ENCODE results near the gene ZFP3. TPM values are rescaled to one million over a fixed set of nuclear protein-coding genes. Genes with fewer than 3 reads are reported as not detected.

The ZFP3 gene
- total RNA-seq, 1 donor from 2014 or later: 0.38 TPM

GRCh38 chr17:5044630-5045029 lies 33.6 kb upstream of the ZFP3 start:
- H3K36me3 Mint-ChIP-seq (ENCODE audit: low read depth, unreplicated experiment): no peaks in the 10 kb centered on the region
- H3K27ac Mint-ChIP-seq (ENCODE audit: unreplicated experiment): no peak overlapping the region
- no peak overlapping the region for H3K4me3 Mint-ChIP-seq (ENCODE audit: unreplicated experiment)
- H3K27me3 Mint-ChIP-seq (ENCODE audit: unreplicated experiment): peaks cover 2% of the 10 kb centered on the region
- H3K4me1 Mint-ChIP-seq (ENCODE audit: unreplicated experiment): peaks cover 8% of the 10 kb centered on the region
- TF ChIP-seq, protein P1, sequence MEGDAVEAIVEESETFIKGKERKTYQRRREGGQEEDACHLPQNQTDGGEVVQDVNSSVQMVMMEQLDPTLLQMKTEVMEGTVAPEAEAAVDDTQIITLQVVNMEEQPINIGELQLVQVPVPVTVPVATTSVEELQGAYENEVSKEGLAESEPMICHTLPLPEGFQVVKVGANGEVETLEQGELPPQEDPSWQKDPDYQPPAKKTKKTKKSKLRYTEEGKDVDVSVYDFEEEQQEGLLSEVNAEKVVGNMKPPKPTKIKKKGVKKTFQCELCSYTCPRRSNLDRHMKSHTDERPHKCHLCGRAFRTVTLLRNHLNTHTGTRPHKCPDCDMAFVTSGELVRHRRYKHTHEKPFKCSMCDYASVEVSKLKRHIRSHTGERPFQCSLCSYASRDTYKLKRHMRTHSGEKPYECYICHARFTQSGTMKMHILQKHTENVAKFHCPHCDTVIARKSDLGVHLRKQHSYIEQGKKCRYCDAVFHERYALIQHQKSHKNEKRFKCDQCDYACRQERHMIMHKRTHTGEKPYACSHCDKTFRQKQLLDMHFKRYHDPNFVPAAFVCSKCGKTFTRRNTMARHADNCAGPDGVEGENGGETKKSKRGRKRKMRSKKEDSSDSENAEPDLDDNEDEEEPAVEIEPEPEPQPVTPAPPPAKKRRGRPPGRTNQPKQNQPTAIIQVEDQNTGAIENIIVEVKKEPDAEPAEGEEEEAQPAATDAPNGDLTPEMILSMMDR (IDR thresholded peaks at IDR 0.05; ENCODE audit: unreplicated experiment): no peak
- H3K9me3 Mint-ChIP-seq (ENCODE audit: unreplicated experiment): no peaks in the 10 kb centered on the region
- no peak for DNase-seq (ENCODE audit: low spot score)

DNA sequence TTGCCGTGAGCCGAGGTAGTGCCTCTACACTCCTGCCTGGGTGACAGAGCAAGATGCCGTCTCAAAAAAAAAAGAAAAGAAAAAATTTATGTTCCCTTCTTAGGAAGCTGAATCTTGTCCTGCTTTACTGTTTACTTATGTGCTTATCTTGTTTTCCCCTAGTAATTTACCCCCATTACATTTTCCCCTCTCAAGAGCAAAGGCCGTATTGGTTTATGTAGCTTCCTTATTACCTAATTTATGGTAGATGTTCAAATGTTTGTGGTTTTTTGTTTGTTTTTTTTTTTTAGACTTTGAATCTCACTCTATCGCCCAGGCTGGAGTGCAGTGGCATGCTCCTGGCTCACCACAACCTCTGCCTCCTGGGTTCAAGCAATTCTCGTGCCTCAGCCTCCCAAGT lies 32.8 kb upstream of the ZFP3 start:
- H3K9me3 Mint-ChIP-seq (ENCODE audit: unreplicated experiment): no peaks in the 10 kb centered on the region
- peaks cover 15% of the 10 kb centered on the region for H3K4me1 Mint-ChIP-seq (ENCODE audit: unreplicated experiment)
- H3K27ac Mint-ChIP-seq (ENCODE audit: unreplicated experiment): no peak overlapping the region
- no peak overlapping the region for H3K4me3 Mint-ChIP-seq (ENCODE audit: unreplicated experiment)
- peaks cover 2% of the 10 kb centered on the region for H3K27me3 Mint-ChIP-seq (ENCODE audit: unreplicated experiment)
- no peaks in the 10 kb centered on the region for H3K36me3 Mint-ChIP-seq (ENCODE audit: low read depth, unreplicated experiment)
- no peak for DNase-seq (ENCODE audit: low spot score)
- TF ChIP-seq, protein P1 (IDR thresholded peaks at IDR 0.05; ENCODE audit: unreplicated experiment): no peak

- Mint-ChIP-seq H3K9me3 (ENCODE audit: unreplicated experiment) (no peaks in the 10 kb centered on the region), H3K27ac (ENCODE audit: unreplicated experiment) (no peak overlapping the region), H3K27me3 (ENCODE audit: unreplicated experiment) (peaks cover 2% of the 10 kb centered on the region), H3K4me3 (ENCODE audit: unreplicated experiment) (no peak overlapping the region), H3K36me3 (ENCODE audit: low read depth, unreplicated experiment) (no peaks in the 10 kb centered on the region), H3K4me1 (ENCODE audit: unreplicated experiment) (peaks cover 12% of the 10 kb centered on the region)
- TF ChIP-seq, protein P1 (IDR thresholded peaks at IDR 0.05; ENCODE audit: unreplicated experiment): no peak
- no peak for DNase-seq (ENCODE audit: low spot score)
These were observed 30.8 kb upstream of the ZFP3 start for GRCh38 chr17:5047446-5047845.

DNA sequence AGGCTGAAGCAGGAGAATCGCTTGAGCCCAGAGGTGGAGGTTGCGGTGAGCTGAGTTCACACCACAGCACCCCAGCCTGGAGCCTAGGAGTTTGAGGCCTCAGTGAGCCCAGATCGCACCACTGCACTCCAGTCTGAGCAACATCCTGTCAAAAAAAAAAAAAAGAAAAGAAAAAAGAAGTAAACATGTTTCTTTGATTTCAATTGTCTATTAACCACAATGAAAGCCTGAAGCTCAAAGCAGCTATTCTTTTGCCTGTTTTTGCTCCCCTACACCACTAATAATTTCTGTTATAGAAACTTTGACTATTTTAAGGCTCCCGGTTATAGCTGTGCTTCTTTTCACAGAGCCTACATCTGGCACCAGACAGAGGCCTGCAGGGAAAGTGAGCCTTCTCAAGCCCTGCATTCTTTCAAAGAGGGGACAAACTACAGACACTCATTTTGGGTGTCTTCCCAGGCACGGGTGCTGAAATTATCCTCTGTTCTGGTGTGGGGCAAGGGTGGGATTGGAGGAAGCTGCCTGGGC lies 28.9 kb upstream of the ZFP3 start:
- no peak for DNase-seq (ENCODE audit: low spot score)
- Mint-ChIP-seq H3K4me1 (ENCODE audit: unreplicated experiment) (peaks cover 12% of the 10 kb centered on the region), H3K36me3 (ENCODE audit: low read depth, unreplicated experiment) (no peaks in the 10 kb centered on the region), H3K27ac (ENCODE audit: unreplicated experiment) (peak overlapping the region; percentile 98), H3K27me3 (ENCODE audit: unreplicated experiment) (peaks cover 2% of the 10 kb centered on the region), H3K9me3 (ENCODE audit: unreplicated experiment) (no peaks in the 10 kb centered on the region), H3K4me3 (ENCODE audit: unreplicated experiment) (peak overlapping the region; percentile 51)
- TF ChIP-seq, protein P1 (IDR thresholded peaks at IDR 0.05; ENCODE audit: unreplicated experiment): no peak

GRCh38 chr17:5050278-5050677 lies 28.0 kb upstream of the ZFP3 start:
- H3K9me3 Mint-ChIP-seq (ENCODE audit: unreplicated experiment): no peaks in the 10 kb centered on the region
- peak overlapping the region; percentile 98 for H3K27ac Mint-ChIP-seq (ENCODE audit: unreplicated experiment)
- H3K27me3 Mint-ChIP-seq (ENCODE audit: unreplicated experiment): no peaks in the 10 kb centered on the region
- H3K36me3 Mint-ChIP-seq (ENCODE audit: low read depth, unreplicated experiment): peaks cover 4% of the 10 kb centered on the region
- no peak overlapping the region for H3K4me3 Mint-ChIP-seq (ENCODE audit: unreplicated experiment)
- DNase-seq (ENCODE audit: low spot score): no peak
- H3K4me1 Mint-ChIP-seq (ENCODE audit: unreplicated experiment): peaks cover 12% of the 10 kb centered on the region
- TF ChIP-seq, protein P1 (IDR thresholded peaks at IDR 0.05; ENCODE audit: unreplicated experiment): no peak

All from endothelial cell (in vitro differentiated cells).